CD4-positive, alpha-beta T cell treated with Interleukin-4 for 1 hour (primary cell): ENCODE results near the gene SH2B3.
"Not testable (repeated sequence)": the region's sequence is repeated elsewhere in the genome, so short reads cannot be mapped to it uniquely, and the experiment has no call there.

Experiments used
- DNase-seq, 2 donors: peaks; one replicate each; pipeline ENCODE4 v3.0.0-alpha.2; 2020 to 2022

The SH2B3 gene

GRCh38 chr12:111467092-111467856, 61.6 kb downstream of the SH2B3 start:
- DNase-seq = no peak

- no peak for DNase-seq
Observed at GRCh38 chr12:111467857-111468241, 62.1 kb downstream of the SH2B3 start.

- no peak for DNase-seq
Observed at GRCh38 chr12:111469401-111469800, 63.7 kb downstream of the SH2B3 start.

- no peak for DNase-seq
Observed at GRCh38 chr12:111471236-111471635, 65.5 kb downstream of the SH2B3 start.

GRCh38 chr12:111482462-111482861, 76.7 kb downstream of the SH2B3 start:
- peak in 1 of 2 donors; percentile 20 for DNase-seq

- no peak for DNase-seq
Observed at GRCh38 chr12:111488271-111488670, 82.5 kb downstream of the SH2B3 start.

GRCh38 chr12:111488798-111489197, 83.1 kb downstream of the SH2B3 start:
- DNase-seq = no peak

GRCh38 chr12:111492979-111493378, 87.3 kb downstream of the SH2B3 start:
- DNase-seq = not testable (repeated sequence)

GRCh38 chr12:111494676-111495075, 89.0 kb downstream of the SH2B3 start:
- DNase-seq = no peak
